H9 (cell line): ENCODE data around the gene FRMPD1. TPM values are rescaled to one million over a fixed set of nuclear protein-coding genes. Genes with fewer than 3 reads are reported as not detected.

Experiments
- DNase-seq: peaks from one replicate; pipeline ENCODE4 v3.0.0-alpha.2; 2017
- H2AFZ ChIP-seq: one replicate; pipeline ENCODE4 v1.6.1; 2013; ENCODE audit warnings: mild to moderate bottlenecking, low read length, control low read depth, moderate library complexity
- H2AK5ac ChIP-seq: 2 replicates; pipeline ENCODE4 v1.6.1; 2013; ENCODE audit warnings: low read length, control low read depth, mixed read lengths; ENCODE audit not compliant: insufficient read length
- H2BK120ac ChIP-seq: one replicate; pipeline ENCODE4 v1.6.1; 2013; ENCODE audit warnings: low read depth, mild to moderate bottlenecking, low read length, control low read depth, inconsistent platforms; ENCODE audit not compliant: poor library complexity, severe bottlenecking
- H2BK12ac ChIP-seq: 2 replicates; pipeline ENCODE4 v1.6.1; 2013; ENCODE audit warnings: low read length, control low read depth, mixed read lengths, low read depth; ENCODE audit not compliant: insufficient read length
- H2BK15ac ChIP-seq: 2 replicates; pipeline ENCODE4 v1.6.1; 2013; ENCODE audit warnings: low read depth, low read length, control low read depth
- H2BK20ac ChIP-seq: one replicate; pipeline ENCODE4 v1.6.1; 2013; ENCODE audit warnings: low read depth, mild to moderate bottlenecking, low read length, control low read depth, inconsistent platforms; ENCODE audit not compliant: poor library complexity, severe bottlenecking
- H2BK5ac ChIP-seq: 2 replicates; pipeline ENCODE4 v1.6.1; 2013; ENCODE audit warnings: low read length, control low read depth, mixed read lengths; ENCODE audit not compliant: insufficient read length
- H3K14ac ChIP-seq: 2 replicates; pipeline ENCODE4 v1.6.1; 2013; ENCODE audit warnings: low read length, control low read depth; ENCODE audit not compliant: insufficient read depth
- H3K18ac ChIP-seq: 2 replicates; pipeline ENCODE4 v1.6.1; 2013; ENCODE audit warnings: low read depth, mild to moderate bottlenecking, mixed read lengths, low read length, control low read depth; ENCODE audit not compliant: insufficient read length
- H3K23ac ChIP-seq: 2 replicates; pipeline ENCODE4 v1.6.1; 2013; ENCODE audit warnings: low read length, control low read depth, mixed read lengths, low read depth; ENCODE audit not compliant: insufficient read length
- H3K23me2 ChIP-seq: 2 replicates; pipeline ENCODE4 v1.6.1; 2013; ENCODE audit warnings: low read depth, mild to moderate bottlenecking, mixed read lengths, low read length, control low read depth; ENCODE audit not compliant: insufficient read length, poor library complexity, severe bottlenecking
- H3K27ac ChIP-seq: 2 replicates; pipeline ENCODE4 v1.5.1; 2013; ENCODE audit warnings: low read length, control low read depth, mixed read lengths, low read depth; ENCODE audit not compliant: insufficient read length
- H3K27me3 ChIP-seq: 2 replicates; pipeline ENCODE4 v1.6.1; 2013; ENCODE audit warnings: low read length, control low read depth, inconsistent platforms; ENCODE audit not compliant: insufficient read depth
- H3K4ac ChIP-seq: 2 replicates; pipeline ENCODE4 v1.6.1; 2013; ENCODE audit warnings: low read depth, mild to moderate bottlenecking, control low read depth, inconsistent platforms, low read length, moderate library complexity
- H3K4me1 ChIP-seq: 2 replicates; pipeline ENCODE4 v1.6.1; 2013; ENCODE audit warnings: low read length, control low read depth, inconsistent platforms; ENCODE audit not compliant: insufficient read depth
- H3K4me2 ChIP-seq: 2 replicates; pipeline ENCODE4 v1.6.1; 2013; ENCODE audit warnings: low read length, control low read depth, mixed read lengths; ENCODE audit not compliant: insufficient read length, insufficient read depth
- H3K56ac ChIP-seq: 2 replicates; pipeline ENCODE4 v1.6.1; 2013; ENCODE audit warnings: low read depth, mild to moderate bottlenecking, mixed read lengths, low read length, control low read depth; ENCODE audit not compliant: insufficient read length
- H3K79me1 ChIP-seq: 2 replicates; pipeline ENCODE4 v1.6.1; 2013; ENCODE audit warnings: low read depth, mild to moderate bottlenecking, moderate library complexity, low read length, control low read depth, inconsistent platforms; ENCODE audit not compliant: insufficient read depth, poor library complexity, severe bottlenecking
- H3K79me2 ChIP-seq: 2 replicates; pipeline ENCODE4 v1.6.1; 2013; ENCODE audit warnings: low read length, control low read depth, inconsistent platforms; ENCODE audit not compliant: insufficient read depth
- H3K9ac ChIP-seq: 2 replicates; pipeline ENCODE4 v1.6.1; 2013; ENCODE audit warnings: low read length, control low read depth, mixed read lengths; ENCODE audit not compliant: insufficient read length; ENCODE audit errors: extremely low read depth
- H3K9me3 ChIP-seq: one replicate; pipeline ENCODE4 v1.6.1; 2013; ENCODE audit warnings: low read depth, low read length, inconsistent platforms; ENCODE audit not compliant: control insufficient read depth
- H3T11ph ChIP-seq: one replicate; pipeline ENCODE4 v1.6.1; 2013; ENCODE audit warnings: mild to moderate bottlenecking, low read length, control low read depth, inconsistent platforms
- H4K20me1 ChIP-seq: one replicate; pipeline ENCODE4 v1.6.1; 2013; ENCODE audit not compliant: control insufficient read depth, insufficient read length, insufficient read depth
- H4K5ac ChIP-seq: 2 replicates; pipeline ENCODE4 v1.6.1; 2013; ENCODE audit warnings: low read depth, mild to moderate bottlenecking, mixed read lengths, low read length, control low read depth; ENCODE audit not compliant: insufficient read length
- H4K8ac ChIP-seq: replicated peaks from 2 replicates; pipeline ENCODE4 v1.6.1; 2013; ENCODE audit warnings: low read length, control low read depth, mixed read lengths, low read depth; ENCODE audit not compliant: insufficient read length
- H4K91ac ChIP-seq: 2 replicates; pipeline ENCODE4 v1.6.1; 2013; ENCODE audit warnings: low read depth, mild to moderate bottlenecking, moderate library complexity, mixed read lengths, low read length, control low read depth; ENCODE audit not compliant: insufficient read length
- H3K27ac Mint-ChIP-seq, 3 experiments: 2 replicates in 2 of 3; 3 replicates in 1 of 3; pipeline ENCODE4 v1.8.0; 2020 to 2021; ENCODE audit warnings: mixed read lengths in 3 of 3, mild to moderate bottlenecking in 1 of 3, moderate library complexity in 1 of 3
- H3K27me3 Mint-ChIP-seq: 2 replicates; pipeline ENCODE4 v1.8.0; 2021; ENCODE audit warnings: low read depth, mild to moderate bottlenecking, moderate library complexity, mixed read lengths
- H3K36me3 Mint-ChIP-seq, 3 experiments: 2 replicates in 2 of 3; 3 replicates in 1 of 3; pipeline ENCODE4 v1.8.0; 2020 to 2021; ENCODE audit warnings: low read depth in 3 of 3, mixed read lengths in 3 of 3; ENCODE audit not compliant: insufficient read depth in 1 of 3
- H3K4me1 Mint-ChIP-seq, 2 experiments: 2 replicates each; pipeline ENCODE4 v1.8.0; 2020; ENCODE audit warnings: mixed read lengths in 2 of 2
- H3K4me3 Mint-ChIP-seq, 2 experiments: 2 replicates in 1 of 2; 3 replicates in 1 of 2; pipeline ENCODE4 v1.8.0; 2020 to 2021; ENCODE audit warnings: mild to moderate bottlenecking in 2 of 2, mixed read lengths in 2 of 2, moderate library complexity in 1 of 2
- H3K9me3 Mint-ChIP-seq, 2 experiments: 2 replicates in 1 of 2; 3 replicates in 1 of 2; pipeline ENCODE4 v1.8.0; 2020; ENCODE audit warnings: mild to moderate bottlenecking in 2 of 2, mixed read lengths in 2 of 2, moderate library complexity in 1 of 2
- WGBS: extraction: QIAGEN DNeasy Blood & Tissue Kit; methylation state at CpG from one replicate; pipeline ENCODE4 v1.1.7; 2013; ENCODE audit warnings: missing lambda C conversion rate, low lambda C conversion rate, mixed read lengths; ENCODE audit not compliant: insufficient read length; ENCODE audit errors: extremely low coverage; 5-methylcytosine and 5-hydroxymethylcytosine counted together
- total RNA-seq: library from RNA; stranded (reverse); gene quantifications from 2 replicates; pipeline ENCODE4 v1.2.1, GENCODE V29; 2021
- TF ChIP-seq, protein P1 (sequence below): fragments of 200-600 bp; sonication (generic); conservative IDR thresholded peaks from 3 replicates; pipeline ENCODE4 v1.8.0; 2021; ENCODE audit warnings: antibody characterized with exemption, mild to moderate bottlenecking

The FRMPD1 gene
- total RNA-seq, 1 experiment from 2014 or later = 0.04 TPM

DNA sequence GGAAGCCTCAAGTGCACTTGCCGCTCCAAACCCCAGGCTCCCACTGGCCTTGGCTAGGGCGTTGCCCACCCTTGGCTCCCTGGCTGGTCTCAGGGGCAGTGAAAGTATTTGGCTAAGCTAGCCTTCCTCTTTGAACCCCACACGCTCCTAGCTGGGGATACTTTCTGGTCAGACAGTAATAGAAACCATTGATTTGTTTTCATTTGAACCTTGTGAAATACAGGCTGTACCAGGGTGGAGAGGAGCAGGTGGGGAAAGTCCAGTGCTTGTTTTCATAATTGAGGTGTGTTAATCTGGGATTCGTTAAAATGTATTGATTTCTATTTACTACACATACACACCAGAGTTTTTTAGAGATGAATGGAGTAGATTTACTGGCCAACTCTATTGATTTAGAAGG lies 57.0 kb downstream of the FRMPD1 start:
- no peak overlapping the region for H4K5ac ChIP-seq
- Mint-ChIP-seq H3K4me3 (no peak overlapping the region), H3K27me3 (peaks cover 27% of the 10 kb centered on the region), H3K4me1 (no peaks in the 10 kb centered on the region), H3K27ac (0 out of 7 replicates have a peak overlapping the region, but pooled peaks of 1 of the 3 experiments have one; percentile 5), H3K9me3 (no peaks in the 10 kb centered on the region), H3K36me3 (no peaks in the 10 kb centered on the region)
- no peak overlapping the region for H2BK20ac ChIP-seq
- H3K27ac ChIP-seq = no peak overlapping the region
- H3K4ac ChIP-seq = no peak overlapping the region
- no peak overlapping the region for H4K8ac ChIP-seq
- H2BK120ac ChIP-seq = no peak overlapping the region
- TF ChIP-seq, protein P1, sequence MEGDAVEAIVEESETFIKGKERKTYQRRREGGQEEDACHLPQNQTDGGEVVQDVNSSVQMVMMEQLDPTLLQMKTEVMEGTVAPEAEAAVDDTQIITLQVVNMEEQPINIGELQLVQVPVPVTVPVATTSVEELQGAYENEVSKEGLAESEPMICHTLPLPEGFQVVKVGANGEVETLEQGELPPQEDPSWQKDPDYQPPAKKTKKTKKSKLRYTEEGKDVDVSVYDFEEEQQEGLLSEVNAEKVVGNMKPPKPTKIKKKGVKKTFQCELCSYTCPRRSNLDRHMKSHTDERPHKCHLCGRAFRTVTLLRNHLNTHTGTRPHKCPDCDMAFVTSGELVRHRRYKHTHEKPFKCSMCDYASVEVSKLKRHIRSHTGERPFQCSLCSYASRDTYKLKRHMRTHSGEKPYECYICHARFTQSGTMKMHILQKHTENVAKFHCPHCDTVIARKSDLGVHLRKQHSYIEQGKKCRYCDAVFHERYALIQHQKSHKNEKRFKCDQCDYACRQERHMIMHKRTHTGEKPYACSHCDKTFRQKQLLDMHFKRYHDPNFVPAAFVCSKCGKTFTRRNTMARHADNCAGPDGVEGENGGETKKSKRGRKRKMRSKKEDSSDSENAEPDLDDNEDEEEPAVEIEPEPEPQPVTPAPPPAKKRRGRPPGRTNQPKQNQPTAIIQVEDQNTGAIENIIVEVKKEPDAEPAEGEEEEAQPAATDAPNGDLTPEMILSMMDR = no peak
- no peak overlapping the region for H3K56ac ChIP-seq
- no peak overlapping the region for H3T11ph ChIP-seq
- no peaks in the 10 kb centered on the region for H3K4me1 ChIP-seq
- H2BK12ac ChIP-seq = no peak overlapping the region
- no peaks in the 10 kb centered on the region for H3K79me2 ChIP-seq
- no peak for DNase-seq
- H3K23me2 ChIP-seq = no peaks in the 10 kb centered on the region
- no peak overlapping the region for H2BK5ac ChIP-seq
- H4K20me1 ChIP-seq = no peaks in the 10 kb centered on the region
- H3K9ac ChIP-seq = no peak overlapping the region
- no peak overlapping the region for H3K14ac ChIP-seq
- no peak overlapping the region for H4K91ac ChIP-seq
- H2AK5ac ChIP-seq = no peak overlapping the region
- H3K27me3 ChIP-seq = no peaks in the 10 kb centered on the region
- H3K79me1 ChIP-seq = no peaks in the 10 kb centered on the region
- no peaks in the 10 kb centered on the region for H3K9me3 ChIP-seq
- no peak overlapping the region for H3K4me2 ChIP-seq
- H3K23ac ChIP-seq = no peak overlapping the region
- H2BK15ac ChIP-seq = no peak overlapping the region
- no peak overlapping the region for H2AFZ ChIP-seq
- no peak overlapping the region for H3K18ac ChIP-seq
- no CpG with 5 or more reads among the region's 4 CpGs for WGBS
